Activated naive CD8-positive, alpha-beta T cell treated with anti-CD3 and anti-CD28 coated beads, Interleukin-2, amount 10 ng/mL, durations not matched to agents 7 days and 5 days (primary cell): Measurements from ENCODE around the gene MYF6. TPM values are rescaled to one million over a fixed set of nuclear protein-coding genes. Genes with fewer than 3 reads are reported as not detected.

Experiments used
- ATAC-seq: fragments of 150-1000 bp; cut with Tn5 transposase; one replicate; pipeline ENCODE4 v1.10.0; 2021; ENCODE audit warnings: low read depth, moderate library complexity
- POLR2A ChIA-PET: fragments of 350-600 bp; sonication (Branson Sonifier 250); formaldehyde crosslinking; loops from one replicate; lab custom pipeline; 2021; ENCODE audit warnings: antibody characterized with exemption; lab: Charles Lee
- DNase-seq: peaks from one replicate; pipeline ENCODE4 v3.0.0; 2021
- H3K27ac Mint-ChIP-seq: one replicate; pipeline ENCODE4 v1.8.0; 2022; ENCODE audit warnings: mild to moderate bottlenecking, mixed read lengths
- H3K27me3 Mint-ChIP-seq: one replicate; pipeline ENCODE4 v1.8.0; 2022; ENCODE audit warnings: mild to moderate bottlenecking, moderate library complexity, mixed read lengths
- H3K36me3 Mint-ChIP-seq: one replicate; pipeline ENCODE4 v1.8.0; 2021; ENCODE audit warnings: mild to moderate bottlenecking, mixed read lengths
- H3K4me1 Mint-ChIP-seq: one replicate; pipeline ENCODE4 v1.8.0; 2021; ENCODE audit warnings: mixed read lengths
- H3K4me3 Mint-ChIP-seq: one replicate; pipeline ENCODE4 v1.8.0; 2022; ENCODE audit warnings: mild to moderate bottlenecking, moderate library complexity, mixed read lengths
- H3K9me3 Mint-ChIP-seq: one replicate; pipeline ENCODE4 v1.8.0; 2021; ENCODE audit warnings: mixed read lengths
- total RNA-seq, 2 experiments: library from RNA; stranded (reverse); gene quantifications; one replicate each; pipeline ENCODE4 v1.2.3, GENCODE V29; 2021

MYF6 gene
- total RNA-seq, 2 experiments from 2014 or later = not detected

DNA sequence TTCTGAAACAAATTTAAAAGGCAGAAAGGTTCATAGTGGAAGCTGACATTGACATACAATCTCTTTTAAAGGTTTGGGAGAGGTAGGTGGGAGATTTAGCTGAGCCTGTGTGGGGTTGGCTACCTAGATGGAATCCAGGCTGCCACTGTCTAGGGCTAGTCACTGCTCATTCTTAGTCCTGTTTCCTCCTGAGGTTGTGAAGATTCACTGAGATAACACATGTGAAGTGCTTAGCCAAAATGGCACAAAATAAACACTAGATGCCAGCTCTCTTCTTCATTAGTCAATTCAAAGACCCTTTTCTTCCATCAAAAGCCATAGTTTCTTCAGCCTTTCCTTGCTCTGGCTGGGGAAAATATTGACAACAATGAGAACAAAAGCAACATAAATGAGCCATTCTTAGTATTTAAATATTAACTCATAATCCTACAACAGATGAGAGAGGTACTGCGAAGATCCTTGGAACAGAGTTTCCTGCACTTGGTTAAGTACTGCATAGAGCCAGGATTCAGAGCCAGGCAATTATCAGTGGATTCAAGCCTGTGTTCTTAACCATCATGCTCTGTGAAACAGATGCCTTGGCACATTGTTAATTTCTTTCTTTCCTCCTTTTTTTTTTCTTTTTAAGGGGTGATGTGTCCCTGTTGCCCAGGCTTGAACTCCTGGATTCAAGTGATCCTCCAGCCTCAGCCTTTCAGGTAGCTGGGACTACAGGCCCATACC, 3.5 kb downstream of the MYF6 start:
- peaks cover 58% of the 10 kb centered on the region for H3K27me3 Mint-ChIP-seq
- no peak overlapping the region for H3K27ac Mint-ChIP-seq
- H3K9me3 Mint-ChIP-seq = no peaks in the 10 kb centered on the region
- H3K36me3 Mint-ChIP-seq = no peaks in the 10 kb centered on the region
- DNase-seq (no peak), ATAC-seq (no peak)
- H3K4me1 Mint-ChIP-seq = peaks cover 4% of the 10 kb centered on the region
- no peak overlapping the region for H3K4me3 Mint-ChIP-seq
- POLR2A ChIA-PET = no interaction called here

DNA sequence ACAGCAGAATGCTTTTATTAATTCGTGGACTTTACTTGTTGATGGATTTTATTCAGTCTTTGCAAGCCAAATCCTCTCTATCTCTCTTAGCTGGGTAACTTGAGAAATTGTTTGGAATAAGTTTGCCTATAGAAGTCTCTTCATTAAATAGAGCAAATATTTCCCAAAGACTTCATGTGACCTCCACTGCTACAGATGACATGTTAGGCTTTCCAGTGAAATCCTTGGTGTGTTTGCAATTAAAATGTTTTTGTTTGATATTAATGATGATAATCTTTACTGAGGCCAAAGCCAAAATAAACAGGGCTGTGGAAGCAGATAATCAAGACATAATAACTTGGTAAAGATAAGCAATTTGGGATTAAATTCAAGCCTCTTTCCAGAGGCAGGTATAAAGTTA, 4.4 kb downstream of the MYF6 start:
- H3K4me1 Mint-ChIP-seq = peaks cover 4% of the 10 kb centered on the region
- H3K27me3 Mint-ChIP-seq = peaks cover 62% of the 10 kb centered on the region
- no peaks in the 10 kb centered on the region for H3K9me3 Mint-ChIP-seq
- no peaks in the 10 kb centered on the region for H3K36me3 Mint-ChIP-seq
- no peak overlapping the region for H3K27ac Mint-ChIP-seq
- H3K4me3 Mint-ChIP-seq = no peak overlapping the region
- ATAC-seq (no peak), DNase-seq (no peak)
- POLR2A ChIA-PET = no interaction called here

DNA sequence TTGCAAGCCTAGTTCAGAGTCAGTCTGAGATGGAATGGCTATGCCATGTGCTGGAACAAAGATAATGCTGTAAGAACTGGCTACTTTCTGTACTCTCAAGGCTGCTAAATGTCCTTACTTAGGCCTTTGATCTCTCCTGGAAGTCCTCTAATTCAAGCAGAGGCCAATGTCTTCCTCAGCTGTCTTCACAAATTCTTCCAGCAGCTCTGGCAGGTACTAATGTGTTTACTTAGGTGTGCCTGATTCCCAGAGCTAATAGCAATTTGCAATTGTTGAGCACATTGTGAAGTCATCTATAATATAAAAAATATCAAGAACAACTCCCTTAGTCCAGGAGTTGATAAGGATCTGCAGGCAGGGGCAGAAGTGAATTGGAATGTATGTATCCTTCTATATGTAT, 5.4 kb downstream of the MYF6 start:
- Mint-ChIP-seq H3K27ac (no peak overlapping the region), H3K4me1 (peaks cover 4% of the 10 kb centered on the region), H3K36me3 (no peaks in the 10 kb centered on the region), H3K9me3 (no peaks in the 10 kb centered on the region), H3K27me3 (peaks cover 54% of the 10 kb centered on the region), H3K4me3 (no peak overlapping the region)
- ATAC-seq = no peak
- POLR2A ChIA-PET = no interaction called here
- DNase-seq = no peak

DNA sequence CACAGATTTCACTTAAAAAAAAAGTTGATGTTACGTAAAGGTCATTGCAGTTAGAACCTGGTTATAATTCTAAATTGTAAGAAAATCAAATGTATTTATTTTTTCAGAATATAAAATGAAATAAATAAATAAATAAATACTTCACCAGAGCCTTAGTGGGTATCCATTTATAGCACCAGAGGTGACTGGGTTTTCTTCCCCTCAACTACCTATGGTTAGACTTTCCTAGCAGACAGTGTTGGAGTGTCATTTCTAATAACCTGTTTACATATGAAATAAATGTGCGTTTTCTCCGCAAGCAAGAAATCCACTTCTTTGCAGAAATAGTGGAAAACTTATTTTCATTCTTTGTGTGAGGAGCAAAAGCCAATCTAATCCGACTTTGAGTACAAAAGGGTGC, 6.0 kb downstream of the MYF6 start:
- POLR2A ChIA-PET = no interaction called here
- Mint-ChIP-seq H3K9me3 (no peaks in the 10 kb centered on the region), H3K27me3 (peaks cover 52% of the 10 kb centered on the region)

DNA sequence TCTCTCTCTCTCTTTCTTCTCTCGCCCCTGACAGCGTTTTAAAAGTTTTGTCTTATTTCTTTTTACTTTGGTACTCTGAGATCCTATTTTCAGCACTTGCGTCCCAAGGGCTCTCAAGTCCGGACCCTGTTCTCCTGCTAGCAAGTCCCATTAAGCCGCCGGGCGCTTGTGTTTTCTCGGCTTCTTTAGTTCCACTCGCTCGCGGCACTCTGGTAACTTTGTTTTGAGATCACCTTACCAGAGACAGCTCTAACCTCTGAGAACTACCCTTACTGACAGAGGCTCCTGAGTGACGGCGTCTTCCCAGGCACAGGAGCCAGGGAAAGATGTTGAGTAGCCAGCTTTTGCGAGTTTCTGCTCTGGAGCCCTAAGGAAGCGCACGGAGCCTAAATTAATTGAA, 6.6 kb downstream of the MYF6 start:
- H3K27me3 Mint-ChIP-seq = peaks cover 46% of the 10 kb centered on the region
- no peak overlapping the region for H3K27ac Mint-ChIP-seq
- DNase-seq (no peak), ATAC-seq (no peak)
- no peak overlapping the region for H3K4me3 Mint-ChIP-seq
- H3K4me1 Mint-ChIP-seq = no peaks in the 10 kb centered on the region
- no peaks in the 10 kb centered on the region for H3K36me3 Mint-ChIP-seq
- H3K9me3 Mint-ChIP-seq = no peaks in the 10 kb centered on the region
- POLR2A ChIA-PET = no interaction called here

More for the DNA sequence above, 6.0 kb downstream of the MYF6 start:
- ATAC-seq (no peak), DNase-seq (no peak)
- H3K27ac Mint-ChIP-seq = no peak overlapping the region
- peaks cover 3% of the 10 kb centered on the region for H3K4me1 Mint-ChIP-seq
- H3K36me3 Mint-ChIP-seq = no peaks in the 10 kb centered on the region
- H3K4me3 Mint-ChIP-seq = no peak overlapping the region

DNA sequence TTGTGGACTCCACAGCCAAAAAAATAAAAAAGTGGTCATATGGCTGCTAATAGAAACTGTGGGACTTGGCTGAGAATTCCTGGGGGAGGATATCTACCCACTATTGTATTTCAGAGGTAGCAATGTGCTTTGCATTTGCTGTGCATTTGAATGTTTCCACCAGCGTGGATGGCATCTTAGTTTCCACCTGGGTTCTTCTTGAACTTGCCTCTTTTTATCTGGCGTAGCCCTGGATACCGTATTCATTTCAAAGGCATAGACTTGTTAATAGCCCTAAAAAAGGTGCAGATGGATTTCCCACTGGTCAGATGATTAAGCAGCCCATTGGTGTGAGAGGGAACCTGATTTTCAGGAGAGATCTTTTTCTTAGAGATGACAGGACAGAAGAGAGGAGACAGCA, 7.4 kb downstream of the MYF6 start:
- ATAC-seq (no peak), DNase-seq (no peak)
- Mint-ChIP-seq H3K4me1 (no peaks in the 10 kb centered on the region), H3K4me3 (no peak overlapping the region), H3K27ac (no peak overlapping the region), H3K27me3 (peaks cover 38% of the 10 kb centered on the region), H3K36me3 (no peaks in the 10 kb centered on the region), H3K9me3 (no peaks in the 10 kb centered on the region)
- POLR2A ChIA-PET = no interaction called here

DNA sequence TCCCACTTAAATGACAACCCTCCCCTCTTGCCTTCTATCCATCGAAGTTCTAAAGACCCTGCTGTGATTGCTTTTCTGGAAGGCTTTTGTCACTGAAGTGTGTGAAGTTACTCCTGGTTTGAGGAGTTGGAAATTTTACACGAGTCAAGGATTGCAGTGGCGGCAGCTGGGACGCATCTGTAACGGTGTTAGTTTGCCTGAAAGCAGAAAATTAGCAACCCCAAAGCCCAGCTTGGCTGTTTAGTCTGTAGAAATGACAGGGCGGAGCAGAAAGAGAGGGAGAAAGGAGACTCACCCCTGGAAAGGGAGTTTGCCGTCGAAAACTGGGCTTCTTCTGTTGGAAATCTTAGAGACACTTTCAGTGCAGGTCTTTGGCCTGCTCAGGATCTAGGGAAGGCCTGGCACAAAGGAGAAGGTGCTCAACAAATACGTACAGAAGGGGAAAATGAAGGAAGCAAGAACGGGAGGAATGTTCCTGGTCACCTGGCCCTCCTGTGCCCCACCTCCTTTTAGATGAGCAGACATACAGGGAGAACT, 8.3 kb downstream of the MYF6 start:
- Mint-ChIP-seq H3K9me3 (no peaks in the 10 kb centered on the region), H3K4me3 (no peak overlapping the region), H3K4me1 (no peaks in the 10 kb centered on the region), H3K36me3 (no peaks in the 10 kb centered on the region), H3K27me3 (peaks cover 32% of the 10 kb centered on the region), H3K27ac (no peak overlapping the region)
- POLR2A ChIA-PET = no interaction called here
- DNase-seq = no peak
- ATAC-seq = no peak

DNA sequence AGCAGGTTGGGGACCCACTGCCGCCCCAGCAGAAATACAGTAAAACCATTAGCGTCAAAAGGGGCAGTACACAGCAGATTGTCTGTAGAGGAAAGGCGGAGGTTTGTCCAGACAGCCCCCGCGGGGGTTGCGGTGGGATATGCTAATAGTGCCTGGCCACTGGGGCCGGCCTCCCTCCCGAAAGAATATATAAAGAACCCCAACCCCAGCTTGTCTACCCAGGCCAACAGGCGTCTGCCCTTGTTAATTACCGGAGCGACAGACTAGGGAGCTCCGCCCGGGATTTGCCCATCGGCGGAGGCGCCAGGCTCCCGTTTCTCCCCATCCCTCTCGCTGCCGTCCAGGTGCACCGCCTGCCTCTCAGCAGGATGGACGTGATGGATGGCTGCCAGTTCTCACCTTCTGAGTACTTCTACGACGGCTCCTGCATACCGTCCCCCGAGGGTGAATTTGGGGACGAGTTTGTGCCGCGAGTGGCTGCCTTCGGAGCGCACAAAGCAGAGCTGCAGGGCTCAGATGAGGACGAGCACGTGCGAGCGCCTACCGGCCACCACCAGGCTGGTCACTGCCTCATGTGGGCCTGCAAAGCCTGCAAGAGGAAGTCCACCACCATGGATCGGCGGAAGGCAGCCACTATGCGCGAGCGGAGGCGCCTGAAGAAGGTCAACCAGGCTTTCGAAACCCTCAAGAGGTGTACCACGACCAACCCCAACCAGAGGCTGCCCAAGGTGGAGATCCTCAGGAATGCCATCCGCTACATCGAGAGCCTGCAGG, 9.4 kb downstream of the MYF6 start, which contains the start of gene MYF5:
Gene MYF5, plus strand, starts transcription at position 217 of the 774 bp plus-strand sequence. Its CDS starts 152 bp downstream, at position 369.
- Mint-ChIP-seq H3K27me3 (peaks cover 32% of the 10 kb centered on the region), H3K9me3 (no peaks in the 10 kb centered on the region), H3K27ac (no peak within 1 kb of the TSS), H3K4me1 (no peaks in the 10 kb centered on the region), H3K36me3 (no peaks in the 10 kb centered on the region), H3K4me3 (no peak within 1 kb of the TSS)
- POLR2A ChIA-PET = no interaction called here
- DNase-seq = no peak
- no peak for ATAC-seq

DNA sequence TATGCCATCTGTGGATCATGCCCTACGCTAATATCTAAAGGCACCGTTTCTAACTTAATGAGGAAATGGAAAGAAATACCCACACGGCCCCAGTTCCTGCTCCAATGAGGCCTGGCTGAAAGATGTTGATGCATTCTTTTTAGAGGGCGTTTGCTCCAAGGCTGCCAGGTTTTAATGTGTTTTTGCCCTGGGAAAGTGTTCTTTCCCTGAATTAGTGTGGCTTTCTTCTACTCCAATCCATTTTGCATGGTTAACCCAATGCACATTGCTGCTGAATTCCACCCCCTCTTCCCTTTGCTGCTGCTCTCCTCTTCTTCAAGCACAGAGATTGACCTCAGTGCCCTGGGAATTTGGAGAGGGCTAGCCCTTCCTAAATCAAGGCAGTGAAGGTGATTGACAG, 10.4 kb downstream of the MYF6 start:
- ATAC-seq (no peak), DNase-seq (no peak)
- H3K27ac Mint-ChIP-seq = no peak overlapping the region
- H3K36me3 Mint-ChIP-seq = no peaks in the 10 kb centered on the region
- POLR2A ChIA-PET = no interaction called here
- no peaks in the 10 kb centered on the region for H3K9me3 Mint-ChIP-seq
- no peaks in the 10 kb centered on the region for H3K4me1 Mint-ChIP-seq
- peaks cover 32% of the 10 kb centered on the region for H3K27me3 Mint-ChIP-seq
- H3K4me3 Mint-ChIP-seq = no peak overlapping the region

DNA sequence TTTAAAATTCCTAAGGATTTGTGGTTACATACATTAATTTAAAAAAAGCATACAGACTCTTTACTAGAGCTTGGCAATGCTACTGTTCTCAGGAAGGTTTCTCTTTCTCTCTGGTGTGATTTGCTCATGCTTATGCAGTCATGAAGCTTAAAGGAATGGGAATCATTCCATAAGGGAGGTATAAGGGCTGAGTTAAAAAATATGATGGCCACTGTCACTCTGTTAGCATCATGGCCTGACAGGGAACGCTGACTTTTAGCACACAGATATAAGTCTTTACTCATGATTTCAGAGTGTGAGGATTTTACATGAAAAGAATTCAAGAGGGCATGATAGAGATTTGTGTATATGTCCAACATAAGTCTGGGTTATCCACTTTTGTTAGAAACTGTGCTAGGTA, 13.1 kb downstream of the MYF6 start:
- H3K36me3 Mint-ChIP-seq = no peaks in the 10 kb centered on the region
- H3K9me3 Mint-ChIP-seq = no peaks in the 10 kb centered on the region
- no peaks in the 10 kb centered on the region for H3K4me1 Mint-ChIP-seq
- H3K27ac Mint-ChIP-seq = no peak overlapping the region
- H3K27me3 Mint-ChIP-seq = peaks cover 12% of the 10 kb centered on the region
- ATAC-seq (no peak), DNase-seq (no peak)
- POLR2A ChIA-PET = no interaction called here
- H3K4me3 Mint-ChIP-seq = no peak overlapping the region

DNA sequence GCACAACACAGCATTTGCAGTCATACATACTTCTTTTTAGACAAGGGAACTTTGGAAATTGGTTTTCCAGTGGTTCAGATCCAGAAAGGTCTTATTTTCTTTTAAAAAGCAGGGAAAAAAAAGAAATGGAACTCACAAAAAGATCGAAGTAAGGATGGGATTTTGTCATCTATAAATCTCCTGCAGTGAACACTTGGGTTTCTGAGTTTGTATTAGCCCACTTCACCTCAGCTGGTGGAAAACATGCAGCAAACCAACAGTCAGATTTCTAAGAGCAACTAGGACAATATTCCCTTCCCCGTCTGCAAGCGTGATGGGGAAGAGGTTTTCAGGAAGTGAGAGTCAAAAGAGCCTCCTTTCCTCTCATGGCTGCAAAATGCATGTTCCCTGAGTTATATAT, 13.9 kb downstream of the MYF6 start:
- H3K27ac Mint-ChIP-seq = no peak overlapping the region
- H3K9me3 Mint-ChIP-seq = no peaks in the 10 kb centered on the region
- H3K36me3 Mint-ChIP-seq = no peaks in the 10 kb centered on the region
- ATAC-seq (no peak), DNase-seq (no peak)
- no peaks in the 10 kb centered on the region for H3K4me1 Mint-ChIP-seq
- H3K4me3 Mint-ChIP-seq = no peak overlapping the region
- H3K27me3 Mint-ChIP-seq = peaks cover 4% of the 10 kb centered on the region
- POLR2A ChIA-PET = no interaction called here

DNA sequence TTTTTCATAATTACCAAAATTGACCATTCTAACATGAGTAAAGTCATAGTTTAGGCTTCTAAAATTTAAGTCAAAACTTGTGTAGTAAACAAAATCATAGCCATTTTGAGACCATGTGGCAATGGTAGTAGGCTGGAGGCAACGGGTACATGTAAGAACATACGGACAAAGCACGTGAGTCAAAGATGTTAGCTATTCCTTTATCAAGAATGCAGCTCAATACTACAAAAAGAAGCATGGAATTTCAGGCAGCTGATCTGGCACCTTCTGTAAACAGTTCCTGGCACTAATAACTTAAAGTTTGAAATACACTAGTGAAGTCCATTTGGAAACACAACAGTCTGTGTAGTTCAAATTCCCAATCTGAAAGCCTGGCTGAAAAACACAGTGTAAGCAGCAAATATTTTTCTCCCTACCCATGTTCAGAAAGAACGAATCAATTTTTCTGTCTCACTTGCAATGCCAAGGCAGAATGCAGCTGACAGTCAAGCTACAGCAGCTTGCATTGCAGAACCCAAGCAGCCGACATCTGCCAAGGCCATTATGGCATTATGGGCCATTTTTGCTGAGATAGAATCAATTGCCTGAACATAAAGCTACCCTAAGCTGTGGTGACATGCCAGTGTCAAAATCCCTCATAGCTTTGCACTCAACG, 38.5 kb downstream of the MYF6 start:
- Mint-ChIP-seq H3K4me3 (no peak overlapping the region), H3K27ac (no peak overlapping the region), H3K4me1 (no peaks in the 10 kb centered on the region), H3K9me3 (no peaks in the 10 kb centered on the region), H3K27me3 (no peaks in the 10 kb centered on the region), H3K36me3 (no peaks in the 10 kb centered on the region)
- POLR2A ChIA-PET = no interaction called here
- DNase-seq (no peak), ATAC-seq (no peak)

DNA sequence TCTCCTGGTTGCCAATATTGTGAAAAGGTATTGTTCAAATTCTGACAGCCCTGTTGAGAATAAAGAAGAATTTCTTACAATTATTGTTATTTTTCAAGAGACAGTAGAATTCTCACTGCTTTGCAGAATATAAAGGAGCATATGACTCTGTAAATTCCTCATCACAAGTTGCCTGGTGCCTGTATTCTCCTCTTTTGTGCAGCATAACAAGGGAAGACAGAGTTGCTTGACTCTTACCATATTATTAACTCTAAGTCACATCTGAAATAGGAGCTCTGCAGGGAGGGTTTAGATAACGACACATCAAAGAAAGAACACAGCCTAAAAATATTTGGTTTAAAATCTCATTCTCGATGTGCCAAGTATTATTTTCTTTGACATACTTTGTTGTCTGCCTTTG, 40.4 kb downstream of the MYF6 start:
- no peaks in the 10 kb centered on the region for H3K27me3 Mint-ChIP-seq
- H3K27ac Mint-ChIP-seq = no peak overlapping the region
- no peaks in the 10 kb centered on the region for H3K4me1 Mint-ChIP-seq
- no peak overlapping the region for H3K4me3 Mint-ChIP-seq
- no peaks in the 10 kb centered on the region for H3K36me3 Mint-ChIP-seq
- DNase-seq = no peak
- no peak for ATAC-seq
- POLR2A ChIA-PET = no interaction called here
- H3K9me3 Mint-ChIP-seq = no peaks in the 10 kb centered on the region
